Activated CD8-positive, alpha-beta T cell treated with anti-CD3 and anti-CD28 coated beads for 36 hours (primary cell): Measurements from ENCODE around the gene SLC22A23. TPM values are rescaled to one million over a fixed set of nuclear protein-coding genes. Genes with fewer than 3 reads are reported as not detected.

Experiments used
- ATAC-seq: fragments of 200-7000 bp; cut with Tn5 transposase; one replicate; pipeline ENCODE4 v1.10.0; 2021; ENCODE audit warnings: mild to moderate bottlenecking, moderate library complexity
- CTCF ChIA-PET: fragments of 350-600 bp; sonication (Branson Sonifier 250); formaldehyde crosslinking; loops from one replicate; lab custom pipeline; 2021; ENCODE audit warnings: antibody characterized with exemption; lab: Charles Lee
- POLR2A ChIA-PET: fragments of 350-600 bp; sonication (Branson Sonifier 250); formaldehyde crosslinking; loops from one replicate; lab custom pipeline; 2021; ENCODE audit warnings: antibody characterized with exemption; lab: Charles Lee
- DNase-seq: peaks from one replicate; pipeline ENCODE4 v3.0.0-alpha.2; 2020
- H3K27ac Mint-ChIP-seq: one replicate; pipeline ENCODE4 v1.8.0; 2021; ENCODE audit warnings: mild to moderate bottlenecking, mixed read lengths
- H3K27me3 Mint-ChIP-seq: one replicate; pipeline ENCODE4 v1.8.0; 2021; ENCODE audit warnings: mixed read lengths
- H3K36me3 Mint-ChIP-seq: one replicate; pipeline ENCODE4 v1.8.0; 2021; ENCODE audit warnings: low read depth, mixed read lengths
- H3K4me1 Mint-ChIP-seq: one replicate; pipeline ENCODE4 v1.8.0; 2021; ENCODE audit warnings: low read depth, mixed read lengths
- H3K4me3 Mint-ChIP-seq: one replicate; pipeline ENCODE4 v1.8.0; 2021; ENCODE audit warnings: mild to moderate bottlenecking, moderate library complexity, mixed read lengths
- H3K9me3 Mint-ChIP-seq: one replicate; pipeline ENCODE4 v1.8.0; 2021; ENCODE audit warnings: mixed read lengths
- CTCF ChIP-seq: fragments of 200-600 bp; IDR thresholded peaks from one replicate; pipeline ENCODE4 v1.8.0; 2022; ENCODE audit warnings: antibody characterized with exemption, mild to moderate bottlenecking
- intact Hi-C: fragments of 100-400 bp; cut with micrococcal nuclease; formaldehyde crosslinking; loops from one replicate; pipeline ENCODE4 v1.10.0; 2022
- total RNA-seq, 2 experiments: library from RNA; stranded (reverse); gene quantifications; one replicate each; pipeline ENCODE4 v1.2.3, GENCODE V29; 2021

Gene SLC22A23
- total RNA-seq, 2 experiments from 2014 or later, result 0.16 to 0.34 TPM

- no peak for DNase-seq
- POLR2A ChIA-PET, result interaction anchor here (0.7 kb wide), 1 partner anchor 377 kb away, joined by 3 read pairs; no protein-coding TSS in a partner anchor
- Mint-ChIP-seq H3K36me3 (no peaks in the 10 kb centered on the region), H3K27ac (no peak overlapping the region), H3K9me3 (no peaks in the 10 kb centered on the region), H3K4me3 (no peak overlapping the region), H3K27me3 (peaks cover 8% of the 10 kb centered on the region), H3K4me1 (no peaks in the 10 kb centered on the region)
- CTCF ChIA-PET, result interaction anchor here (0.7 kb wide), 1 partner anchor 238 kb away, joined by 3 read pairs; no protein-coding TSS in a partner anchor
- TF ChIP-seq CTCF, result no peak
- intact Hi-C loops, result no loop called here
- no peak for ATAC-seq
Observed at GRCh38 chr6:3494391-3495100, 37.7 kb upstream of the SLC22A23 start.

GRCh38 chr6:3490625-3490980 lies 33.8 kb upstream of the SLC22A23 start:
- Mint-ChIP-seq H3K36me3 (no peaks in the 10 kb centered on the region), H3K4me1 (no peaks in the 10 kb centered on the region), H3K9me3 (no peaks in the 10 kb centered on the region), H3K27ac (no peak overlapping the region), H3K27me3 (peaks cover 10% of the 10 kb centered on the region), H3K4me3 (no peak overlapping the region)
- CTCF ChIA-PET, result interaction anchor here (1.3 kb wide), 1 partner anchor 18 kb away, joined by 3 read pairs; no protein-coding TSS in a partner anchor
- DNase-seq (no peak), ATAC-seq (no peak)
- POLR2A ChIA-PET, result no interaction called here
- intact Hi-C loops, result no loop called here
- TF ChIP-seq CTCF, result no peak

- CTCF ChIA-PET, result interaction anchor here (1.3 kb wide), 1 partner anchor 17 kb away, joined by 3 read pairs; no protein-coding TSS in a partner anchor
- ATAC-seq, result no peak
- no peak overlapping the region for H3K27ac Mint-ChIP-seq
- DNase-seq, result no peak
- POLR2A ChIA-PET, result no interaction called here
- no peak for TF ChIP-seq CTCF
- no peaks in the 10 kb centered on the region for H3K4me1 Mint-ChIP-seq
- H3K27me3 Mint-ChIP-seq, result peaks cover 10% of the 10 kb centered on the region
- intact Hi-C loops, result no loop called here
- H3K9me3 Mint-ChIP-seq, result no peaks in the 10 kb centered on the region
- H3K36me3 Mint-ChIP-seq, result no peaks in the 10 kb centered on the region
- no peak overlapping the region for H3K4me3 Mint-ChIP-seq
Observed at GRCh38 chr6:3489961-3490624, 33.2 kb upstream of the SLC22A23 start.

- CTCF ChIA-PET, result no interaction called here
- Mint-ChIP-seq H3K27me3 (peaks cover 10% of the 10 kb centered on the region), H3K36me3 (no peaks in the 10 kb centered on the region), H3K4me1 (no peaks in the 10 kb centered on the region), H3K4me3 (no peak overlapping the region), H3K9me3 (no peaks in the 10 kb centered on the region), H3K27ac (no peak overlapping the region)
- DNase-seq (no peak), ATAC-seq (no peak)
- no peak for TF ChIP-seq CTCF
- POLR2A ChIA-PET, result no interaction called here
- intact Hi-C loops, result no loop called here
Observed at GRCh38 chr6:3489027-3489757, 32.3 kb upstream of the SLC22A23 start.
